WTC11 (cell line): ENCODE measurements around the gene ARHGAP22. TPM values are rescaled to one million over a fixed set of nuclear protein-coding genes. Genes with fewer than 3 reads are reported as not detected.

ENCODE experiments used
- ATAC-seq: fragments of 200-7000 bp; cut with Tn5 transposase; 2 replicates; pipeline ENCODE4 v1.10.0; 2021; ENCODE audit warnings: mild to moderate bottlenecking, moderate library complexity
- CTCF ChIA-PET: fragments of 300-600 bp; sonication (Branson Sonifier 250); formaldehyde crosslinking; loops from one replicate; lab custom pipeline; 2021; ENCODE audit warnings: antibody characterized with exemption; lab: Charles Lee
- POLR2A ChIA-PET: fragments of 350-600 bp; sonication (Branson Sonifier 250); formaldehyde crosslinking; loops from one replicate; lab custom pipeline; 2021; ENCODE audit warnings: antibody characterized with exemption; lab: Charles Lee
- DNase-seq: peaks from one replicate; pipeline ENCODE4 v3.0.0; 2021; ENCODE audit warnings: low spot score
- H3K27ac Mint-ChIP-seq: 2 replicates; pipeline ENCODE4 v1.8.0; 2021; ENCODE audit warnings: mixed read lengths
- H3K27me3 Mint-ChIP-seq: 2 replicates; pipeline ENCODE4 v1.8.0; 2021; ENCODE audit warnings: low read depth, mild to moderate bottlenecking, moderate library complexity, mixed read lengths
- H3K36me3 Mint-ChIP-seq: 2 replicates; pipeline ENCODE4 v1.8.0; 2021; ENCODE audit warnings: mixed read lengths
- H3K4me1 Mint-ChIP-seq: 2 replicates; pipeline ENCODE4 v1.8.0; 2022; ENCODE audit warnings: mixed read lengths
- H3K4me3 Mint-ChIP-seq: 2 replicates; pipeline ENCODE4 v1.8.0; 2021; ENCODE audit warnings: mild to moderate bottlenecking, moderate library complexity, mixed read lengths
- H3K9me3 Mint-ChIP-seq: 2 replicates; pipeline ENCODE4 v1.8.0; 2021; ENCODE audit warnings: mixed read lengths
- ATF1 ChIP-seq: sonication (generic); formaldehyde crosslinking; IDR thresholded peaks from 2 replicates; pipeline ENCODE4 v1.8.1; 2023; ENCODE audit warnings: mild to moderate bottlenecking, moderate library complexity, missing genetic modification reagents
- CREB1 ChIP-seq: sonication (generic); formaldehyde crosslinking; IDR thresholded peaks from 2 replicates; pipeline ENCODE4 v1.8.0; 2023; ENCODE audit warnings: mild to moderate bottlenecking, missing genetic modification reagents
- FOXK1 ChIP-seq: sonication (generic); formaldehyde crosslinking; IDR thresholded peaks from 2 replicates; pipeline ENCODE4 v1.8.0; 2022; ENCODE audit warnings: mild to moderate bottlenecking, moderate library complexity, missing genetic modification reagents
- FOXP1 ChIP-seq: sonication (generic); formaldehyde crosslinking; IDR thresholded peaks from 2 replicates; pipeline ENCODE4 v1.8.0; 2022; ENCODE audit warnings: missing genetic modification reagents, mild to moderate bottlenecking, moderate library complexity, borderline replicate concordance
- KAT7 ChIP-seq: sonication (generic); formaldehyde crosslinking; IDR thresholded peaks from 2 replicates; pipeline ENCODE4 v1.8.1; 2023; ENCODE audit warnings: missing genetic modification reagents, mild to moderate bottlenecking, borderline replicate concordance
- NFATC4 ChIP-seq: fragments of 250-450 bp; sonication (Bioruptor Pico); IDR thresholded peaks from 2 replicates; pipeline ENCODE4 v1.9.0; 2021; ENCODE audit warnings: mild to moderate bottlenecking
- ZNF219 ChIP-seq: sonication (generic); formaldehyde crosslinking; IDR thresholded peaks from 2 replicates; pipeline ENCODE4 v1.8.0; 2023; ENCODE audit warnings: missing genetic modification reagents, mild to moderate bottlenecking, borderline replicate concordance
- ZNF263 ChIP-seq: sonication (generic); formaldehyde crosslinking; IDR thresholded peaks from 2 replicates; pipeline ENCODE4 v1.8.1; 2022; ENCODE audit warnings: low read depth, mild to moderate bottlenecking, moderate library complexity, missing genetic modification reagents
- ZNF396 ChIP-seq: fragments of 250-450 bp; sonication (Bioruptor Pico); IDR thresholded peaks from 2 replicates; pipeline ENCODE4 v1.8.0; 2021; ENCODE audit warnings: mild to moderate bottlenecking, moderate library complexity, borderline replicate concordance
- ZNF423 ChIP-seq: fragments of 250-450 bp; sonication (Bioruptor Pico); IDR thresholded peaks from 2 replicates; pipeline ENCODE4 v2.1.2; 2022; ENCODE audit warnings: mild to moderate bottlenecking, moderate library complexity
- total RNA-seq: library from RNA; stranded (reverse); gene quantifications from 3 replicates; pipeline ENCODE4 v1.2.3, GENCODE V29; 2021
- TF ChIP-seq, protein P1 (sequence below): sonication (generic); formaldehyde crosslinking; IDR thresholded peaks from 2 replicates; pipeline ENCODE4 v1.8.1; 2022; ENCODE audit warnings: mild to moderate bottlenecking, moderate library complexity, missing genetic modification reagents
- TF ChIP-seq, protein P2 (sequence below): fragments of 250-450 bp; sonication (Bioruptor Pico); IDR thresholded peaks from 2 replicates; pipeline ENCODE4 v1.8.0; 2021; ENCODE audit warnings: mild to moderate bottlenecking
- TF ChIP-seq, protein P3 (sequence below): sonication (generic); formaldehyde crosslinking; conservative IDR thresholded peaks from 2 replicates; pipeline ENCODE4 v1.8.1; 2023; ENCODE audit warnings: mild to moderate bottlenecking, low read depth, missing genetic modification reagents, moderate library complexity
- TF ChIP-seq, protein P4 (sequence below): fragments of 250-450 bp; sonication (Bioruptor Pico); IDR thresholded peaks from 2 replicates; pipeline ENCODE4 v1.9.0; 2021; ENCODE audit warnings: moderate library complexity, mild to moderate bottlenecking, inconsistent platforms, borderline replicate concordance
- TF ChIP-seq, protein P5 (sequence below): sonication (generic); formaldehyde crosslinking; IDR thresholded peaks from 2 replicates; pipeline ENCODE4 v1.8.0; 2022; ENCODE audit warnings: mild to moderate bottlenecking, missing genetic modification reagents
- TF ChIP-seq, protein P6 (sequence below): sonication (generic); formaldehyde crosslinking; IDR thresholded peaks from 2 replicates; pipeline ENCODE4 v1.8.1; 2023; ENCODE audit warnings: mild to moderate bottlenecking, moderate library complexity, missing genetic modification reagents
- TF ChIP-seq, protein P7 (sequence below): sonication (generic); formaldehyde crosslinking; IDR thresholded peaks from 2 replicates; pipeline ENCODE4 v1.8.0; 2023; ENCODE audit warnings: missing genetic modification reagents, mild to moderate bottlenecking, borderline replicate concordance

Gene ARHGAP22
- total RNA-seq, 1 experiment from 2014 or later, result 8.6 TPM

DNA sequence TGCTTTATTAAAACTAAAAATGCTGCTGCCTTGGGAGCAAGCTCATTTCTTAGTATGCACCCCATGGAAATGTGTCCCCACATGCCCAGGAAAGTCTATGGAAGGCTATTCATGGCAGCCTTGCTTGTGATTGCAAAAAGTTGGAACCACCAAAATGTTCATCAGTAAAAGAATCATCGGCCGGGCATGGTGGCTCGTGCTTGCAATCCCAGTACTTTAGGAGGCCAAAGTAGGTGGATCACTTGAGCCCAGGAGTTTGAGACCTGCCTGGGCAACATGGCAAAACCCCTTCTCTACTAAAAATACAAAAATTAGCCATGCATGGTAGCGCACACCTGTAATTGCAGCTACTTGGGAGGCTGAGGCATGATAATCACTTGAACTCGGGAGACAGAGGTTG is 79.8 kb downstream of the ARHGAP22 start:
- CTCF ChIA-PET, result interaction anchor here (0.6 to 3.7 kb wide), 25 partner anchors 9 to 340 kb away, joined by 3 to 35 read pairs (median 4); no protein-coding TSS in a partner anchor
- POLR2A ChIA-PET, result interaction anchor here (0.9 kb wide), 1 partner anchor 131 kb away, joined by 4 read pairs; no protein-coding TSS in a partner anchor
- DNase-seq, result no peak
- no peak for ATAC-seq
- peak overlapping the region; percentile 56 for H3K4me3 Mint-ChIP-seq
- peaks cover 27% of the 10 kb centered on the region for H3K4me1 Mint-ChIP-seq
- peaks cover 14% of the 10 kb centered on the region for H3K9me3 Mint-ChIP-seq
- no peaks in the 10 kb centered on the region for H3K36me3 Mint-ChIP-seq
- H3K27me3 Mint-ChIP-seq, result peaks cover 11% of the 10 kb centered on the region
- TF ChIP-seq ATF1 (CRISPR knock-in tag) (no peak), KAT7 (CRISPR knock-in tag) (no peak), ZNF396 (CRISPR knock-in tag) (no peak), FOXK1 (CRISPR knock-in tag) (no peak), NFATC4 (CRISPR knock-in tag) (no peak)
- TF ChIP-seq, protein P1, sequence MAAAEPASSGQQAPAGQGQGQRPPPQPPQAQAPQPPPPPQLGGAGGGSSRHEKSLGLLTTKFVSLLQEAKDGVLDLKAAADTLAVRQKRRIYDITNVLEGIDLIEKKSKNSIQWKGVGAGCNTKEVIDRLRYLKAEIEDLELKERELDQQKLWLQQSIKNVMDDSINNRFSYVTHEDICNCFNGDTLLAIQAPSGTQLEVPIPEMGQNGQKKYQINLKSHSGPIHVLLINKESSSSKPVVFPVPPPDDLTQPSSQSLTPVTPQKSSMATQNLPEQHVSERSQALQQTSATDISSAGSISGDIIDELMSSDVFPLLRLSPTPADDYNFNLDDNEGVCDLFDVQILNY (CRISPR knock-in tag), result no peak
- TF ChIP-seq, protein P2, sequence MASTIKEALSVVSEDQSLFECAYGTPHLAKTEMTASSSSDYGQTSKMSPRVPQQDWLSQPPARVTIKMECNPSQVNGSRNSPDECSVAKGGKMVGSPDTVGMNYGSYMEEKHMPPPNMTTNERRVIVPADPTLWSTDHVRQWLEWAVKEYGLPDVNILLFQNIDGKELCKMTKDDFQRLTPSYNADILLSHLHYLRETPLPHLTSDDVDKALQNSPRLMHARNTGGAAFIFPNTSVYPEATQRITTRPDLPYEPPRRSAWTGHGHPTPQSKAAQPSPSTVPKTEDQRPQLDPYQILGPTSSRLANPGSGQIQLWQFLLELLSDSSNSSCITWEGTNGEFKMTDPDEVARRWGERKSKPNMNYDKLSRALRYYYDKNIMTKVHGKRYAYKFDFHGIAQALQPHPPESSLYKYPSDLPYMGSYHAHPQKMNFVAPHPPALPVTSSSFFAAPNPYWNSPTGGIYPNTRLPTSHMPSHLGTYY (CRISPR knock-in tag), result no peak
- no peak overlapping the region for H3K27ac Mint-ChIP-seq

DNA sequence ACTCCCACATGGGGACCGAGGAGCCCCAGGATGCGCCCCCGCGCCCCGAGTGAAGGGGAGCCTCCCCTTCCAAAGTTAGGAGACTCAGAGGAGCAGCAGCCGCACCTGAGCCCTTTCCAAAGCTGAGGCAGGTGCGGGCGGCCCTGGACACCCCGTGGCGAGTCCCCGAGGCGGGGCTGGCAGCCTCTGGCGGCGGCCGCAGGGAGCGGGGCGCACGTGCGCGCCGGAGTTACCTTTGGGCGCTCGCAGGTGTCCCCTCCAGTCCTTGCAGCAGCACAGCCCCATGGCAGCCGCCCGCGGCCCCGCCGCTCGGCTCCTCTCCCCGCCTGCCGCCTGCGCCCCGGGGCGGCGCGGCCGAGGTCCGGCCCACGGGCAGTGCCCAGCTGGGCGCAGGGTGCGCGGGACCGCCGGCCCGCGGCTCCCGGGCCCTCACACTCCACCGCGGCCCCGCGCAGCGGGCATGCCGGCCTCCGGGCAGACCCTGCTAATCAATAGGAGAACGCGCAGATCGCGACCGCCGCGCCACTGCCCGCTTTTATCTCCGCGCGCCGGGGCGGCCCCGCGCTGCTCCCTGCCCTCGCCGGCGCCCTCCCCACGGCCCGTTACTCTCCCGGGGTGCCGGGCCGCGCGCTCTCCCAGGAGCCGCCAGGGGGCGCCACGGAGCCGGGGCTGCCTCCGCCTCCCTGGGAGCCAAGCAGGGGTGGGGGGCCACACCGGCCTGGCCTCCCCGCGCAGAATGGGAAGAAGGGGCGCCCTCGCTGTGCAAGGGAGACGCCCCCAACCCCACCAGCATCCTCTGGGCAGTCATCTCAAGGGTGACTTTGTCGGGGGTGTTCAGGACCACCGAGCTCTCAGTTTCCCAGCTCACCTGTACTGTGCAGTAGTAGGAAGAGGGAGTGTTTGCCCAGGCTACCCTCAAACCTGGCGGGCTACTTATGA is 80.8 kb downstream of the ARHGAP22 start:
- ChIA-PET POLR2A (interaction anchor here (0.9 kb wide), 1 partner anchor 132 kb away, joined by 4 read pairs; no protein-coding TSS in a partner anchor), CTCF (interaction anchor here (0.6 to 3.7 kb wide), 29 partner anchors 10 to 339 kb away, joined by 3 to 35 read pairs (median 4); no protein-coding TSS in a partner anchor)
- peak overlapping the region; percentile 56 for H3K4me3 Mint-ChIP-seq
- H3K27ac Mint-ChIP-seq, result no peak overlapping the region
- no peaks in the 10 kb centered on the region for H3K36me3 Mint-ChIP-seq
- H3K27me3 Mint-ChIP-seq, result peaks cover 11% of the 10 kb centered on the region
- peaks cover 37% of the 10 kb centered on the region for H3K4me1 Mint-ChIP-seq
- peaks cover 14% of the 10 kb centered on the region for H3K9me3 Mint-ChIP-seq
- ATAC-seq (peak; percentile 61), DNase-seq (peak; percentile 73)
- TF ChIP-seq, protein P3, sequence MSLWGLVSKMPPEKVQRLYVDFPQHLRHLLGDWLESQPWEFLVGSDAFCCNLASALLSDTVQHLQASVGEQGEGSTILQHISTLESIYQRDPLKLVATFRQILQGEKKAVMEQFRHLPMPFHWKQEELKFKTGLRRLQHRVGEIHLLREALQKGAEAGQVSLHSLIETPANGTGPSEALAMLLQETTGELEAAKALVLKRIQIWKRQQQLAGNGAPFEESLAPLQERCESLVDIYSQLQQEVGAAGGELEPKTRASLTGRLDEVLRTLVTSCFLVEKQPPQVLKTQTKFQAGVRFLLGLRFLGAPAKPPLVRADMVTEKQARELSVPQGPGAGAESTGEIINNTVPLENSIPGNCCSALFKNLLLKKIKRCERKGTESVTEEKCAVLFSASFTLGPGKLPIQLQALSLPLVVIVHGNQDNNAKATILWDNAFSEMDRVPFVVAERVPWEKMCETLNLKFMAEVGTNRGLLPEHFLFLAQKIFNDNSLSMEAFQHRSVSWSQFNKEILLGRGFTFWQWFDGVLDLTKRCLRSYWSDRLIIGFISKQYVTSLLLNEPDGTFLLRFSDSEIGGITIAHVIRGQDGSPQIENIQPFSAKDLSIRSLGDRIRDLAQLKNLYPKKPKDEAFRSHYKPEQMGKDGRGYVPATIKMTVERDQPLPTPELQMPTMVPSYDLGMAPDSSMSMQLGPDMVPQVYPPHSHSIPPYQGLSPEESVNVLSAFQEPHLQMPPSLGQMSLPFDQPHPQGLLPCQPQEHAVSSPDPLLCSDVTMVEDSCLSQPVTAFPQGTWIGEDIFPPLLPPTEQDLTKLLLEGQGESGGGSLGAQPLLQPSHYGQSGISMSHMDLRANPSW (CRISPR knock-in tag), result no peak
- peak; percentile 64; the same call in 1 of the 2 replicates for TF ChIP-seq FOXP1 (CRISPR knock-in tag)
- 0 out of 2 replicates have a peak, but pooled peaks have one; percentile 28 for TF ChIP-seq ZNF219
- TF ChIP-seq, protein P4, sequence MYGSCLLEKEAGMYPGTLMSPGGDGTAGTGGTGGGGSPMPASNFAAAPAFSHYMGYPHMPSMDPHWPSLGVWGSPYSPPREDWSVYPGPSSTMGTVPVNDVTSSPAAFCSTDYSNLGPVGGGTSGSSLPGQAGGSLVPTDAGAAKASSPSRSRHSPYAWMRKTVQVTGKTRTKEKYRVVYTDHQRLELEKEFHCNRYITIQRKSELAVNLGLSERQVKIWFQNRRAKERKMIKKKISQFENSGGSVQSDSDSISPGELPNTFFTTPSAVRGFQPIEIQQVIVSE (CRISPR knock-in tag), result no peak
- TF ChIP-seq, protein P1 (CRISPR knock-in tag), result peak; percentile 69
- TF ChIP-seq, protein P5, sequence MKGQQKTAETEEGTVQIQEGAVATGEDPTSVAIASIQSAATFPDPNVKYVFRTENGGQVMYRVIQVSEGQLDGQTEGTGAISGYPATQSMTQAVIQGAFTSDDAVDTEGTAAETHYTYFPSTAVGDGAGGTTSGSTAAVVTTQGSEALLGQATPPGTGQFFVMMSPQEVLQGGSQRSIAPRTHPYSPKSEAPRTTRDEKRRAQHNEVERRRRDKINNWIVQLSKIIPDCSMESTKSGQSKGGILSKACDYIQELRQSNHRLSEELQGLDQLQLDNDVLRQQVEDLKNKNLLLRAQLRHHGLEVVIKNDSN (CRISPR knock-in tag), result no peak
- no peak for TF ChIP-seq NFATC4 (CRISPR knock-in tag)
- TF ChIP-seq CREB1 (CRISPR knock-in tag), result no peak
- TF ChIP-seq, protein P6, sequence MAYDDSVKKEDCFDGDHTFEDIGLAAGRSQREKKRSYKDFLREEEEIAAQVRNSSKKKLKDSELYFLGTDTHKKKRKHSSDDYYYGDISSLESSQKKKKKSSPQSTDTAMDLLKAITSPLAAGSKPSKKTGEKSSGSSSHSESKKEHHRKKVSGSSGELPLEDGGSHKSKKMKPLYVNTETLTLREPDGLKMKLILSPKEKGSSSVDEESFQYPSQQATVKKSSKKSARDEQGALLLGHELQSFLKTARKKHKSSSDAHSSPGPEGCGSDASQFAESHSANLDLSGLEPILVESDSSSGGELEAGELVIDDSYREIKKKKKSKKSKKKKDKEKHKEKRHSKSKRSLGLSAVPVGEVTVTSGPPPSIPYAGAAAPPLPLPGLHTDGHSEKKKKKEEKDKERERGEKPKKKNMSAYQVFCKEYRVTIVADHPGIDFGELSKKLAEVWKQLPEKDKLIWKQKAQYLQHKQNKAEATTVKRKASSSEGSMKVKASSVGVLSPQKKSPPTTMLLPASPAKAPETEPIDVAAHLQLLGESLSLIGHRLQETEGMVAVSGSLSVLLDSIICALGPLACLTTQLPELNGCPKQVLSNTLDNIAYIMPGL (CRISPR knock-in tag), result peak; percentile 87
- 0 out of 2 replicates have a peak, but pooled peaks have one; percentile 20 for TF ChIP-seq ZNF263 (CRISPR knock-in tag)
- TF ChIP-seq, protein P7, sequence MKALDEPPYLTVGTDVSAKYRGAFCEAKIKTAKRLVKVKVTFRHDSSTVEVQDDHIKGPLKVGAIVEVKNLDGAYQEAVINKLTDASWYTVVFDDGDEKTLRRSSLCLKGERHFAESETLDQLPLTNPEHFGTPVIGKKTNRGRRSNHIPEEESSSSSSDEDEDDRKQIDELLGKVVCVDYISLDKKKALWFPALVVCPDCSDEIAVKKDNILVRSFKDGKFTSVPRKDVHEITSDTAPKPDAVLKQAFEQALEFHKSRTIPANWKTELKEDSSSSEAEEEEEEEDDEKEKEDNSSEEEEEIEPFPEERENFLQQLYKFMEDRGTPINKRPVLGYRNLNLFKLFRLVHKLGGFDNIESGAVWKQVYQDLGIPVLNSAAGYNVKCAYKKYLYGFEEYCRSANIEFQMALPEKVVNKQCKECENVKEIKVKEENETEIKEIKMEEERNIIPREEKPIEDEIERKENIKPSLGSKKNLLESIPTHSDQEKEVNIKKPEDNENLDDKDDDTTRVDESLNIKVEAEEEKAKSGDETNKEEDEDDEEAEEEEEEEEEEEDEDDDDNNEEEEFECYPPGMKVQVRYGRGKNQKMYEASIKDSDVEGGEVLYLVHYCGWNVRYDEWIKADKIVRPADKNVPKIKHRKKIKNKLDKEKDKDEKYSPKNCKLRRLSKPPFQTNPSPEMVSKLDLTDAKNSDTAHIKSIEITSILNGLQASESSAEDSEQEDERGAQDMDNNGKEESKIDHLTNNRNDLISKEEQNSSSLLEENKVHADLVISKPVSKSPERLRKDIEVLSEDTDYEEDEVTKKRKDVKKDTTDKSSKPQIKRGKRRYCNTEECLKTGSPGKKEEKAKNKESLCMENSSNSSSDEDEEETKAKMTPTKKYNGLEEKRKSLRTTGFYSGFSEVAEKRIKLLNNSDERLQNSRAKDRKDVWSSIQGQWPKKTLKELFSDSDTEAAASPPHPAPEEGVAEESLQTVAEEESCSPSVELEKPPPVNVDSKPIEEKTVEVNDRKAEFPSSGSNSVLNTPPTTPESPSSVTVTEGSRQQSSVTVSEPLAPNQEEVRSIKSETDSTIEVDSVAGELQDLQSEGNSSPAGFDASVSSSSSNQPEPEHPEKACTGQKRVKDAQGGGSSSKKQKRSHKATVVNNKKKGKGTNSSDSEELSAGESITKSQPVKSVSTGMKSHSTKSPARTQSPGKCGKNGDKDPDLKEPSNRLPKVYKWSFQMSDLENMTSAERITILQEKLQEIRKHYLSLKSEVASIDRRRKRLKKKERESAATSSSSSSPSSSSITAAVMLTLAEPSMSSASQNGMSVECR, result peak; percentile 46; the same call in 1 of the 2 replicates
- peak; percentile 74 for TF ChIP-seq ZNF423 (CRISPR knock-in tag)
